Ovary (tissue), 9 donors: ENCODE results near the gene NSG2. TPM values are rescaled to one million over a fixed set of nuclear protein-coding genes. Genes with fewer than 3 reads are reported as not detected.

ENCODE experiments used
- DNase-seq, 5 donors: peaks; one replicate each; pipeline ENCODE4 v3.0.0-alpha.2; 2019 to 2020
- H3K27ac ChIP-seq, 2 donors: fragments of 200-600 bp; one replicate each; pipeline versions ENCODE4 v1.5.1 to v1.8.0; 2019 to 2022
- H3K27me3 ChIP-seq: fragments of 200-600 bp; one replicate; pipeline ENCODE4 v1.8.0; 2022
- H3K36me3 ChIP-seq: fragments of 200-600 bp; sonication (generic); one replicate; pipeline ENCODE4 v1.5.1; 2019
- H3K4me1 ChIP-seq: one replicate; pipeline ENCODE4 v1.8.1; 2013; ENCODE audit warnings: mild to moderate bottlenecking, moderate library complexity; ENCODE audit not compliant: insufficient read depth
- H3K4me3 ChIP-seq: fragments of 200-600 bp; sonication (generic); one replicate; pipeline ENCODE4 v1.5.1; 2017
- H3K9me3 ChIP-seq, 2 donors: fragments of 200-600 bp in 1 of 2; sonication (generic) in 1 of 2; one replicate each; pipeline versions ENCODE4 v1.5.1 to v1.8.1; 2013 to 2019; ENCODE audit warnings: mild to moderate bottlenecking in 1 of 2, moderate library complexity in 1 of 2
- CTCF ChIP-seq, 3 donors: fragments of 450-650 bp in 2 of 3; fragments of 200-600 bp in 1 of 3; IDR thresholded peaks; one replicate each; pipeline versions ENCODE4 v1.5.1 to v1.8.0; 2016 to 2022; ENCODE audit warnings: antibody characterized with exemption in 3 of 3, mild to moderate bottlenecking in 1 of 3
- EP300 ChIP-seq: sonication (generic); formaldehyde crosslinking; IDR thresholded peaks from one replicate; pipeline ENCODE4 v1.6.1; 2017; ENCODE audit warnings: antibody characterized with exemption
- POLR2A ChIP-seq: fragments of 450-650 bp; IDR thresholded peaks from one replicate; pipeline ENCODE4 v1.6.1; 2017; ENCODE audit warnings: antibody characterized with exemption, mild to moderate bottlenecking, moderate library complexity
- WGBS, 3 donors: extraction: QIAGEN DNeasy Blood & Tissue Kit in 1 of 3; methylation state at CpG; one replicate each; pipeline versions ENCODE4 v1.1.5 to v1.1.7; 2013 to 2017; 5-methylcytosine and 5-hydroxymethylcytosine counted together
- intact Hi-C, 4 donors: fragments of 100-400 bp; cut with DNase I; formaldehyde crosslinking; loops; one replicate each; pipeline versions ENCODE4 v1.11.0 to v1.15.1; 2022 to 2023
- polyA plus RNA-seq, 2 donors: library from polyadenylated mRNA; stranded (reverse); fragments of 200-250 nt in 1 of 2; fragments of 350-450 nt in 1 of 2; fragmentation: Illumina TruSeq in 1 of 2; extraction: RNeasy Lipid Tissue Mini Kit (QIAGEN cat#74804) in 1 of 2; gene quantifications; one replicate each; pipeline ENCODE4 v1.2.3, GENCODE V29; 2013 to 2014
- total RNA-seq, 7 donors: library from RNA; depleted of rRNA in 2 of 7; stranded (reverse); fragments of >200 nt in 2 of 7; fragmentation: NEBNext Ultra II Directional in 3 of 7; extraction: Animal tissue kit (Norgen Biotek cat#: 25700) in 3 of 7; gene quantifications; one replicate each; pipeline versions ENCODE4 v1.1.0 to v1.2.4, GENCODE V29; 2016 to 2023
- donor health status: DM: no; HTN: no; CAD: no; lungs with moderate emphysema.
- donor health status: DM: no; HTN: no; CAD: no.
- donor health status: Bipolar disorder and iron deficiency.
- donor health status: DM: yes; HTN: yes; CAD: no.
- donor health status: DM: no; HTN: no; CAD: no.
- donor health status: DM: yes; HTN: yes; CAD: no.

NSG2 gene
- total and polyA plus RNA-seq, 9 donors: not detected

GRCh38 chr5:174047472-174048099, 2.1 kb downstream of the NSG2 start:
- WGBS, 3 donors: 73 to 80% (median 79%) methylated on average over 4 of the region's 4 CpGs
- DNase-seq: no peak
- no peaks in the 10 kb centered on the region for H3K36me3 ChIP-seq
- H3K27ac ChIP-seq: no peak overlapping the region
- intact Hi-C loops: no loop called here
- H3K27me3 ChIP-seq: no peaks in the 10 kb centered on the region
- no peaks in the 10 kb centered on the region for H3K4me1 ChIP-seq
- no peak for TF ChIP-seq EP300
- TF ChIP-seq POLR2A: no peak
- no peak for TF ChIP-seq CTCF (IDR thresholded peaks at IDR 0.05)
- no peaks in the 10 kb centered on the region for H3K9me3 ChIP-seq
- no peak overlapping the region for H3K4me3 ChIP-seq

GRCh38 chr5:174052636-174053035, 7.1 kb downstream of the NSG2 start:
- TF ChIP-seq POLR2A (no peak), CTCF (IDR thresholded peaks at IDR 0.05) (no peak), EP300 (no peak)
- Histone ChIP-seq H3K36me3 (no peaks in the 10 kb centered on the region), H3K9me3 (no peaks in the 10 kb centered on the region), H3K4me3 (no peak overlapping the region), H3K27ac (no peak overlapping the region), H3K27me3 (no peaks in the 10 kb centered on the region), H3K4me1 (no peaks in the 10 kb centered on the region)
- intact Hi-C loops: loop anchor here in 1 of 4 donors (10.0 kb wide), 1 partner anchor 262 kb away; no protein-coding TSS in a partner anchor
- 77 to 84% (median 83%) methylated on average over 5 of the region's 5 CpGs for WGBS, 3 donors
- no peak for DNase-seq

GRCh38 chr5:174053905-174054304, 8.4 kb downstream of the NSG2 start:
- no peaks in the 10 kb centered on the region for H3K27me3 ChIP-seq
- no peaks in the 10 kb centered on the region for H3K4me1 ChIP-seq
- no peaks in the 10 kb centered on the region for H3K36me3 ChIP-seq
- TF ChIP-seq CTCF (IDR thresholded peaks at IDR 0.05) (no peak), EP300 (no peak), POLR2A (no peak)
- no peak overlapping the region for H3K4me3 ChIP-seq
- no peak for DNase-seq
- 85 to 93% (median 86%) methylated on average over 3 of the region's 3 CpGs for WGBS, 3 donors
- H3K9me3 ChIP-seq: no peaks in the 10 kb centered on the region
- intact Hi-C loops: loop anchor here in 1 of 4 donors (10.0 kb wide), 1 partner anchor 261 kb away; no protein-coding TSS in a partner anchor
- H3K27ac ChIP-seq: no peak overlapping the region

DNA sequence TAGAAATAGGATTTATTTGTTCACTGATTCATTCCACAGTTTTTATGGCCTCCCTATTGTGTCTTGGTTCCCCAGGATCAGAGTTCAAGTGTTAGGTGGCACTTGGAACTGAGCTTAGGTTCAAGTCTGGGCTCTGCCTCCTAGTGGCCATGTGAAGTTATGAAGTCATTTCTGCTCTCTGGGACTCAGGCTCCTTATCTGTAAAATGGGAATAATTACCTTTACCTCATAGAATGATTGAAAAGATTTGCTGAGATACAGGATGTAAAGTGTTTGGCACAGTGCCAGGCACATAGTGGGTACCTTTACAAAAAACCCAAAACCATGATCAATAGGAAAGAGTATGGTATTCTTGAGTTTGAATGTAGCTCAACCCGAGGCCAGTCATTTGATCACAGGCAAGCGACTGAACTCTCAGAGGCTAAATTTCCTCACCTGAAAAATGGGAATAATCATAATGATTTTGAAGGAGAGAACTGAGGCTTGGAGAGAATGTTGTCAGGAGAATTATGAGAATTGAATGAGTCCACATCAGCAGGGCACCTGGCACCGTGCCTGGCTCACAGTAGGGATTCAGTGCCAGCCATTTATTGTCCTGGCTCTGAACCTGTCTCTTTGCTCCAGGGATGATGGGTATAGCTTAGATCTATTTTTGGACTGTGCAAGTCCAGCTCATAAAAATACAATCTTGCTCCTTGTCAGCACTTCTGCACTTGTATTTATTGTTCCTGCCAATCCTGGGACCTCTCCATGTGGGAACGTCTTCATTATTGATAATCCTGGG, 10.8 kb downstream of the NSG2 start:
- intact Hi-C loops: loop anchor here in 1 of 4 donors (10.0 kb wide), 1 partner anchor 259 kb away; no protein-coding TSS in a partner anchor
- no peak for TF ChIP-seq CTCF (IDR thresholded peaks at IDR 0.05)
- TF ChIP-seq POLR2A: no peak
- no peak for TF ChIP-seq EP300
- 72 to 77% (median 73%) methylated on average over 4 of the region's 4 CpGs for WGBS, 3 donors
- H3K27ac ChIP-seq: no peak overlapping the region
- H3K36me3 ChIP-seq: no peaks in the 10 kb centered on the region
- no peak overlapping the region for H3K4me3 ChIP-seq
- no peaks in the 10 kb centered on the region for H3K4me1 ChIP-seq
- no peaks in the 10 kb centered on the region for H3K9me3 ChIP-seq
- no peak for DNase-seq
- H3K27me3 ChIP-seq: no peaks in the 10 kb centered on the region
